Astrocyte (in vitro differentiated cells and primary cell): ENCODE data around the gene VAT1L. TPM values are rescaled to one million over a fixed set of nuclear protein-coding genes. Genes with fewer than 3 reads are reported as not detected.

Source experiments
- DNase-seq: peaks from one replicate; pipeline ENCODE4 v3.0.0-alpha.2; 2010; ENCODE audit warnings: low read depth
- FAIRE-seq: peaks from 2 replicates; lab custom pipeline; 2011; peaks lifted over from hg19 to GRCh38; lab: Jason Lieb, UNC
- H2AFZ ChIP-seq: 2 replicates; pipeline ENCODE4 v1.6.0; 2012; ENCODE audit warnings: low read depth, low read length, inconsistent platforms
- H3K27ac ChIP-seq: 2 replicates; pipeline ENCODE4 v1.5.1; 2011; ENCODE audit warnings: low read depth, low read length, inconsistent platforms
- H3K27me3 ChIP-seq: 2 replicates; pipeline ENCODE4 v1.6.0; 2011; ENCODE audit warnings: low read length, inconsistent platforms; ENCODE audit not compliant: insufficient read depth
- H3K36me3 ChIP-seq: 2 replicates; pipeline ENCODE4 v1.5.1; 2011; ENCODE audit warnings: low read length, inconsistent platforms; ENCODE audit not compliant: insufficient read depth
- H3K4me1 ChIP-seq: 2 replicates; pipeline ENCODE4 v1.5.1; 2011; ENCODE audit warnings: low read length, inconsistent platforms; ENCODE audit not compliant: insufficient read depth
- H3K4me2 ChIP-seq: 2 replicates; pipeline ENCODE4 v1.6.0; 2012; ENCODE audit warnings: low read length, inconsistent platforms
- H3K4me3 ChIP-seq: 2 replicates; pipeline ENCODE4 v1.5.1; 2011; ENCODE audit warnings: low read depth, mild to moderate bottlenecking, low read length, inconsistent platforms; ENCODE audit not compliant: insufficient read depth
- H3K79me2 ChIP-seq: 2 replicates; pipeline ENCODE4 v1.6.0; 2012; ENCODE audit warnings: mild to moderate bottlenecking, low read length, inconsistent platforms; ENCODE audit not compliant: insufficient read depth
- H3K9ac ChIP-seq: 2 replicates; pipeline ENCODE4 v1.6.0; 2012; ENCODE audit warnings: mild to moderate bottlenecking, low read length, inconsistent platforms
- H3K9me3 ChIP-seq: 2 replicates; pipeline ENCODE4 v1.5.1; 2012; ENCODE audit warnings: low read depth, mild to moderate bottlenecking, low read length, inconsistent platforms; ENCODE audit not compliant: insufficient read depth
- H4K20me1 ChIP-seq: 2 replicates; pipeline ENCODE4 v1.6.0; 2012; ENCODE audit warnings: low read length, inconsistent platforms; ENCODE audit not compliant: insufficient read depth
- H3K27ac Mint-ChIP-seq: one replicate; pipeline ENCODE4 v1.8.0; 2021; ENCODE audit warnings: mild to moderate bottlenecking, mixed read lengths; ENCODE audit not compliant: unreplicated experiment
- H3K27me3 Mint-ChIP-seq: one replicate; pipeline ENCODE4 v1.8.0; 2021; ENCODE audit warnings: low read depth, mixed read lengths; ENCODE audit not compliant: unreplicated experiment
- H3K36me3 Mint-ChIP-seq: one replicate; pipeline ENCODE4 v1.8.0; 2021; ENCODE audit warnings: low read depth, mixed read lengths; ENCODE audit not compliant: unreplicated experiment
- H3K4me1 Mint-ChIP-seq: one replicate; pipeline ENCODE4 v1.8.0; 2021; ENCODE audit warnings: low read depth, mixed read lengths; ENCODE audit not compliant: unreplicated experiment
- H3K4me3 Mint-ChIP-seq: one replicate; pipeline ENCODE4 v1.8.0; 2021; ENCODE audit warnings: mild to moderate bottlenecking, moderate library complexity, mixed read lengths; ENCODE audit not compliant: unreplicated experiment
- H3K9me3 Mint-ChIP-seq: one replicate; pipeline ENCODE4 v1.8.0; 2021; ENCODE audit warnings: mild to moderate bottlenecking, mixed read lengths; ENCODE audit not compliant: unreplicated experiment
- EZH2 ChIP-seq: IDR thresholded peaks from 2 replicates; pipeline ENCODE4 v1.6.1; 2012; ENCODE audit warnings: mild to moderate bottlenecking, low read length, inconsistent platforms; ENCODE audit not compliant: insufficient read depth
- total RNA-seq: library from RNA; stranded (reverse); gene quantifications from 2 replicates; pipeline ENCODE4 v1.2.1, GENCODE V29; 2021
- TF ChIP-seq, protein P1 (sequence below): IDR thresholded peaks from 2 replicates; pipeline ENCODE4 v1.5.1; 2011; ENCODE audit warnings: low read depth, mild to moderate bottlenecking, inconsistent platforms, low read length, moderate library complexity; ENCODE audit not compliant: insufficient read depth

The VAT1L gene
- total RNA-seq, 1 donor from 2014 or later: 3.3 TPM

DNA sequence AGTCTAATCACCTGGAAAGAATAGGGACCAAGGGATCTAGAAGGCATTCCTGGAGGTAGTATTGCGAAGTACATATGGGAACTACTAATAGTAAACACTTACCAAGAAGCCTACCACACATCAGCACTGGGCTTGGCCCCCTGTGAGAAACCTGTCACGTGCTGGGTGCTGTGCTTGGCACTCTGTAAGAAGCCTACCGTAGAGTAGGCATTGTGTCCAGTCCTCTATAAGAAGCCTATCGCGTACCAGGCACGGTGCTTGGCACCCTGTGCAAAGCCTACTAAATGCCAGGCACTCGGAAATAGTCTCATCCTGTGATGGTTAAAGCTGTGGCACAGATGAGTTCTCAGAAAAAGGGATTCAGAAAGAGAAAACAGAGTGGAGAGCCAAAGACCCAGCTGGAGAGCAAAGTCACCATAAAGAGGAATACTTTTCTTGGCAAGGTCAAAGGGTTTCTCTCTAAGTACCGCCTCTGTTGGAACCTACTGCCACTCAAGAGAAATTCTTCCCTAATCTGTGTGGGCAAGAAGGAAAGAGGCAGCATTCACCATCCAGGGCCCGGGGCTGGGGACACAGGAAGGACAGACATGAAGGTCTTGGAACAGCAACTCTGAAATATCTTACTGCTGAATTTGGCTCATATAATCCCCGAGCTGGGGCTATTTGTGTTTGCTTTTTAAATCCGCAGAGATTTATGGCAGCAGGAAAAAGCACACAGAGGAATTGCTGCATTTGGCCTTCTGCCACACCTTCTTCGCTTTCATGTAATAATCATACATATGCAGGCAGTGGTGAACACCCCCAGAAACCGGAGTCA lies 81.8 kb downstream of the VAT1L start:
- Mint-ChIP-seq H3K27me3 (peaks cover 6% of the 10 kb centered on the region), H3K9me3 (no peaks in the 10 kb centered on the region), H3K27ac (no peak overlapping the region), H3K36me3 (no peaks in the 10 kb centered on the region), H3K4me1 (peaks cover under 1% of the 10 kb centered on the region), H3K4me3 (no peak overlapping the region)
- Histone ChIP-seq H3K9ac (no peak overlapping the region), H3K9me3 (no peaks in the 10 kb centered on the region), H4K20me1 (no peaks in the 10 kb centered on the region), H2AFZ (no peak overlapping the region), H3K4me2 (no peak overlapping the region), H3K79me2 (no peaks in the 10 kb centered on the region), H3K27me3 (no peaks in the 10 kb centered on the region), H3K4me3 (no peak overlapping the region), H3K27ac (no peak overlapping the region), H3K36me3 (no peaks in the 10 kb centered on the region), H3K4me1 (peaks cover 9% of the 10 kb centered on the region)
- FAIRE-seq (no peak), DNase-seq (peak; percentile 36)
- no peak for TF ChIP-seq EZH2
- TF ChIP-seq, protein P1, sequence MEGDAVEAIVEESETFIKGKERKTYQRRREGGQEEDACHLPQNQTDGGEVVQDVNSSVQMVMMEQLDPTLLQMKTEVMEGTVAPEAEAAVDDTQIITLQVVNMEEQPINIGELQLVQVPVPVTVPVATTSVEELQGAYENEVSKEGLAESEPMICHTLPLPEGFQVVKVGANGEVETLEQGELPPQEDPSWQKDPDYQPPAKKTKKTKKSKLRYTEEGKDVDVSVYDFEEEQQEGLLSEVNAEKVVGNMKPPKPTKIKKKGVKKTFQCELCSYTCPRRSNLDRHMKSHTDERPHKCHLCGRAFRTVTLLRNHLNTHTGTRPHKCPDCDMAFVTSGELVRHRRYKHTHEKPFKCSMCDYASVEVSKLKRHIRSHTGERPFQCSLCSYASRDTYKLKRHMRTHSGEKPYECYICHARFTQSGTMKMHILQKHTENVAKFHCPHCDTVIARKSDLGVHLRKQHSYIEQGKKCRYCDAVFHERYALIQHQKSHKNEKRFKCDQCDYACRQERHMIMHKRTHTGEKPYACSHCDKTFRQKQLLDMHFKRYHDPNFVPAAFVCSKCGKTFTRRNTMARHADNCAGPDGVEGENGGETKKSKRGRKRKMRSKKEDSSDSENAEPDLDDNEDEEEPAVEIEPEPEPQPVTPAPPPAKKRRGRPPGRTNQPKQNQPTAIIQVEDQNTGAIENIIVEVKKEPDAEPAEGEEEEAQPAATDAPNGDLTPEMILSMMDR: no peak

DNA sequence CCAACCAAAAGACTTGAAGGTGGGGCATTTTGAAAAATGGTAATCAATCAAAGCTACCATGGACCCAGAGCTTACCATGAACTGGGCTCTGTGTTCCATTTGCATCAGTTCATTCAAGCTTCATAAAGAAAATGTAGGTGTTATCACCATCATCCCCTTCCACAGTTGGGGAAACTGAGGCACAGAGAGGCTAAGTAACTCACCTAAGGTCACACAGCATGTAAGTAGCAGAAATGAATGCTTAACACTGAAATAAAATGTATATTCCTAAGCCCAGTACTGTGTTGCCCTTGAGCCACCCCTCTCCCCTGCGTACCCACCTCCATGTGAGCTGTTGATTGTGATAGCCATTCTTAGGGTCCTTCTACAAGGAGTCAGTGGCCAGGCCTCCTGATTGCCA lies 83.6 kb downstream of the VAT1L start:
- Histone ChIP-seq H3K9ac (no peak overlapping the region), H3K9me3 (no peaks in the 10 kb centered on the region), H2AFZ (no peak overlapping the region), H3K4me2 (no peak overlapping the region), H3K4me3 (no peak overlapping the region), H3K4me1 (peaks cover 11% of the 10 kb centered on the region), H3K27me3 (no peaks in the 10 kb centered on the region), H3K27ac (no peak overlapping the region), H3K79me2 (no peaks in the 10 kb centered on the region), H3K36me3 (no peaks in the 10 kb centered on the region), H4K20me1 (no peaks in the 10 kb centered on the region)
- Mint-ChIP-seq H3K4me1 (peaks cover 2% of the 10 kb centered on the region), H3K9me3 (no peaks in the 10 kb centered on the region), H3K27me3 (peaks cover 6% of the 10 kb centered on the region), H3K27ac (no peak overlapping the region), H3K4me3 (no peak overlapping the region), H3K36me3 (no peaks in the 10 kb centered on the region)
- TF ChIP-seq, protein P1: no peak
- TF ChIP-seq EZH2: no peak
- no peak for FAIRE-seq
- no peak for DNase-seq

DNA sequence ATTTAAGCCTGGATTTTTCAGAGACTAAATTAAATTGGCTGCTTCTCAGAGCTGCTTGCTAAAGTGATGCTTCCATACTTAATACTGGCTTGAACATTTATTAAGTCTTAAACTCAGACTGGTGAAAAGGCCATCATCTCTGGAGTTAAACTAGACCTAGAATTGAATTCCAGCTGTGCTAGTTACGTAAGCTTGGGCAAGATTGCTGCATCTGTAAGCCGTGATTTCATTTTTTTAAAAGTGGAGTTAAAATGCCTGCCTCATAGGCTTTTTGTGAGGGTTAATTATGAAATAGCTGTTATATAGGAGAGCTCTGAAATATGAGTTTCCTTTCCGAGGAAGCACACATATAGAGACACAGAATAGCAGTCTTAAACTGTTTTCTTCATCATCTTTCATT lies 84.7 kb downstream of the VAT1L start:
- TF ChIP-seq, protein P1: no peak
- no peak for TF ChIP-seq EZH2
- Mint-ChIP-seq H3K27me3 (peaks cover 6% of the 10 kb centered on the region), H3K36me3 (no peaks in the 10 kb centered on the region), H3K27ac (no peak overlapping the region), H3K9me3 (no peaks in the 10 kb centered on the region), H3K4me1 (peaks cover 6% of the 10 kb centered on the region), H3K4me3 (no peak overlapping the region)
- Histone ChIP-seq H3K27me3 (no peaks in the 10 kb centered on the region), H3K27ac (no peak overlapping the region), H3K4me2 (no peak overlapping the region), H3K36me3 (no peaks in the 10 kb centered on the region), H4K20me1 (no peaks in the 10 kb centered on the region), H3K9me3 (no peaks in the 10 kb centered on the region), H3K4me1 (peaks cover 15% of the 10 kb centered on the region), H3K9ac (no peak overlapping the region), H2AFZ (no peak overlapping the region), H3K4me3 (no peak overlapping the region), H3K79me2 (no peaks in the 10 kb centered on the region)
- DNase-seq (no peak), FAIRE-seq (no peak)
